HS-5 (cell line): ENCODE measurements around the gene MGRN1.

Experiments used
- DNase-seq: peaks from one replicate; pipeline ENCODE4 v3.0.0-alpha.2; 2012; ENCODE audit warnings: low read depth

The MGRN1 gene

GRCh38 chr16:4654011-4654963, 29.7 kb downstream of the MGRN1 start:
- no peak for DNase-seq

GRCh38 chr16:4654964-4655590, 30.5 kb downstream of the MGRN1 start:
- no peak for DNase-seq

- DNase-seq = no peak
Observed at GRCh38 chr16:4655801-4656200, 31.2 kb downstream of the MGRN1 start.

- DNase-seq = no peak
Observed at GRCh38 chr16:4656221-4656620, 31.6 kb downstream of the MGRN1 start.

- no peak for DNase-seq
Observed at GRCh38 chr16:4656695-4657686, 32.4 kb downstream of the MGRN1 start.

- DNase-seq = no peak
Observed at GRCh38 chr16:4659363-4660353, 35.0 kb downstream of the MGRN1 start.

- no peak for DNase-seq
Observed at GRCh38 chr16:4660454-4661007, 35.9 kb downstream of the MGRN1 start.

- DNase-seq = no peak
Observed at GRCh38 chr16:4661661-4662060, 37.0 kb downstream of the MGRN1 start.

GRCh38 chr16:4663465-4663776, 38.8 kb downstream of the MGRN1 start:
- no peak for DNase-seq

- no peak for DNase-seq
Observed at GRCh38 chr16:4663777-4664465, 39.3 kb downstream of the MGRN1 start.

GRCh38 chr16:4664538-4665418, 40.2 kb downstream of the MGRN1 start:
- DNase-seq = no peak

GRCh38 chr16:4666537-4667202, 42.0 kb downstream of the MGRN1 start:
- no peak for DNase-seq

GRCh38 chr16:4667203-4667963, 42.8 kb downstream of the MGRN1 start:
- DNase-seq = no peak

- no peak for DNase-seq
Observed at GRCh38 chr16:4668313-4668960, 43.8 kb downstream of the MGRN1 start.

GRCh38 chr16:4673387-4674046, 48.9 kb downstream of the MGRN1 start:
- no peak for DNase-seq

- no peak for DNase-seq
Observed at GRCh38 chr16:4674926-4675530, 50.4 kb downstream of the MGRN1 start.
